Gastroesophageal sphincter (tissue), 3 donors: ENCODE data around the gene OR51F1.

Experiments used
- CTCF ChIP-seq, 4 experiments: fragments of 200-600 bp in 2 of 4; fragments of 450-650 bp in 2 of 4; sonication (generic) in 1 of 4; IDR thresholded peaks; one replicate each; pipeline ENCODE4 v1.5.1; 2017 to 2019; ENCODE audit warnings: antibody characterized with exemption in 4 of 4, mild to moderate bottlenecking in 2 of 4, moderate library complexity in 2 of 4
- EP300 ChIP-seq: sonication (generic); formaldehyde crosslinking; IDR thresholded peaks from one replicate; pipeline ENCODE4 v1.6.1; 2017; ENCODE audit warnings: antibody characterized with exemption, mild to moderate bottlenecking
- POLR2A ChIP-seq, 2 donors: fragments of 450-650 bp; IDR thresholded peaks; one replicate each; pipeline ENCODE4 v1.6.1; 2017; ENCODE audit warnings: antibody characterized with exemption in 2 of 2, mild to moderate bottlenecking in 2 of 2, moderate library complexity in 1 of 2
- POLR2AphosphoS5 ChIP-seq: sonication (generic); formaldehyde crosslinking; IDR thresholded peaks from one replicate; pipeline ENCODE4 v1.6.1; 2017; ENCODE audit warnings: antibody characterized with exemption

GRCh38 chr11:4782454-4782853 lies 12.7 kb upstream of the OR51F1 start:
- TF ChIP-seq CTCF (IDR thresholded peaks at IDR 0.05): no peak
- TF ChIP-seq EP300: no peak
- TF ChIP-seq POLR2AphosphoS5: no peak
- TF ChIP-seq POLR2A (IDR thresholded peaks at IDR 0.05): no peak
